Islet precursor cell (in vitro differentiated cells): ENCODE data around the gene BUB3.
A peak's percentile ranks its signal among the peaks of the same experiment; 100 is the strongest.
"Not testable (repeated sequence)": the region's sequence is repeated elsewhere in the genome, so short reads cannot be mapped to it uniquely, and the experiment has no call there.

Experiments
- DNase-seq: peaks from one replicate; pipeline ENCODE4 v3.0.0-alpha.2; 2018

Gene BUB3

GRCh38 chr10:123154711-123155505 is 706 bp downstream of the BUB3 start:
- peak; percentile 76 for DNase-seq

GRCh38 chr10:123156078-123156477 is 1.9 kb downstream of the BUB3 start:
- DNase-seq = no peak

- no peak for DNase-seq
Observed at GRCh38 chr10:123157210-123157609, 3.0 kb downstream of the BUB3 start.

GRCh38 chr10:123158682-123159081 is 4.5 kb downstream of the BUB3 start:
- no peak for DNase-seq

GRCh38 chr10:123160311-123160980 is 6.2 kb downstream of the BUB3 start:
- no peak for DNase-seq

GRCh38 chr10:123164319-123164718 is 10.1 kb downstream of the BUB3 start:
- no peak for DNase-seq

GRCh38 chr10:123165445-123166072 is 11.4 kb downstream of the BUB3 start:
- DNase-seq = no peak

- no peak for DNase-seq
Observed at GRCh38 chr10:123166618-123167017, 12.4 kb downstream of the BUB3 start.

- DNase-seq = no peak
Observed at GRCh38 chr10:123170961-123171360, 16.8 kb downstream of the BUB3 start.

- not testable (repeated sequence) for DNase-seq
Observed at GRCh38 chr10:123171616-123172015, 17.4 kb downstream of the BUB3 start.

- DNase-seq = no peak
Observed at GRCh38 chr10:123175389-123176387, 21.5 kb downstream of the BUB3 start.

GRCh38 chr10:123178390-123178789 is 24.2 kb downstream of the BUB3 start:
- not testable (repeated sequence) for DNase-seq

GRCh38 chr10:123180101-123181090 is 26.2 kb downstream of the BUB3 start:
- DNase-seq = no peak

GRCh38 chr10:123183724-123184123 is 29.5 kb downstream of the BUB3 start:
- DNase-seq = no peak

GRCh38 chr10:123187781-123188180 is 33.6 kb downstream of the BUB3 start:
- no peak for DNase-seq

GRCh38 chr10:123191886-123192285 is 37.7 kb downstream of the BUB3 start:
- no peak for DNase-seq

GRCh38 chr10:123194056-123194455 is 39.9 kb downstream of the BUB3 start:
- no peak for DNase-seq

- DNase-seq = no peak
Observed at GRCh38 chr10:123200531-123200930, 46.3 kb downstream of the BUB3 start.

- peak; percentile 42 for DNase-seq
Observed at GRCh38 chr10:123202506-123202905, 48.3 kb downstream of the BUB3 start.

- DNase-seq = peak; percentile 37
Observed at GRCh38 chr10:123203393-123204126, 49.4 kb downstream of the BUB3 start.

- no peak for DNase-seq
Observed at GRCh38 chr10:123204127-123204461, 49.9 kb downstream of the BUB3 start.
